Mucosa of descending colon (tissue), 3 donors: Measurements from ENCODE around the gene SLC44A4. TPM values are rescaled to one million over a fixed set of nuclear protein-coding genes. Genes with fewer than 3 reads are reported as not detected.

ENCODE experiments used
- ATAC-seq: fragments of 200-7000 bp; cut with Tn5 transposase; one replicate; pipeline ENCODE4 v1.9.1; 2020; ENCODE audit warnings: mild to moderate bottlenecking, moderate library complexity
- DNase-seq, 3 donors: peaks; one replicate each; pipeline ENCODE4 v3.0.0-alpha.2; 2020
- H3K36me3 ChIP-seq: fragments of 200-600 bp; one replicate; pipeline ENCODE4 v1.8.0; 2021; ENCODE audit warnings: low read depth, mild to moderate bottlenecking
- H3K4me1 ChIP-seq: fragments of 200-600 bp; one replicate; pipeline ENCODE4 v1.8.0; 2021; ENCODE audit warnings: low read depth, mild to moderate bottlenecking
- H3K4me3 ChIP-seq: fragments of 200-600 bp; one replicate; pipeline ENCODE4 v1.8.0; 2021; ENCODE audit warnings: mild to moderate bottlenecking
- H3K9me3 ChIP-seq: fragments of 200-600 bp; one replicate; pipeline ENCODE4 v1.8.0; 2021; ENCODE audit warnings: mild to moderate bottlenecking
- intact Hi-C, 2 donors: fragments of 100-400 bp; cut with DNase I in 1 of 2; cut with micrococcal nuclease in 1 of 2; formaldehyde crosslinking; loops; one replicate each; pipeline versions ENCODE4 v1.11.0 to v1.11.1; 2022; cut with DNase I, micrococcal nuclease
- total RNA-seq, 3 donors: library from RNA; stranded (reverse); fragmentation: NEBNext Ultra II Directional in 2 of 3; extraction: Animal tissue kit (Norgen Biotek cat#: 25700) in 2 of 3; gene quantifications; one replicate each; pipeline versions ENCODE4 v1.2.1 to v1.2.4, GENCODE V29; 2021 to 2023
- TF ChIP-seq, protein P1 (sequence below): fragments of 200-600 bp; IDR thresholded peaks from one replicate; pipeline ENCODE4 v1.8.0; 2022; ENCODE audit warnings: antibody characterized with exemption, mild to moderate bottlenecking
- donor health status: DM: no; HTN: no; CAD: no; lungs with moderate emphysema.
- donor health status: DM: no; HTN: no; CAD: no.
- donor health status: DM: no; HTN: yes; CAD: no.

Gene SLC44A4
- total RNA-seq, 3 donors from 2014 or later = 332 to 795 (median 740) TPM

DNA sequence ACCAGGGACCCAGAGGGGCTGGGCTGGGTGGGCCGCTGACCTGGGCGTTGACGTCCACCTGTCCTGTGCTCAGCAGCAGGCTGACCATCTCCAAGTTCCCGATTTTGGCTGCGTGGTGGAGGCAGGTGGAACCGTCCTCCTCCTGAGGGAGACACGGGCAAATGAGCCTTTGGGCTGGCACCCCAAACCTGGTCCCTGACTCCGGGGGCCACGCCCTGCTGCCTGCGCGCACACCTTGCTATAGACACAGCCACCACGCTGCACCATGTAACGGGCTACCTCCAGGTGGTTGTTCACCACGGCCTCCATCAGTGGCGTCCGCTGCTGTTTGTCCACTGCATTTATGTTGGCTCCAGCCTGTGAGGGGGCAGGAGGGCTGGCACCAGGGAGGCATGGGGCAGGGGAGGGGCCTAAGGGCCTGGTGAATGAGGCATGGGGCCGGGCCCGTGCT is 7.8 kb upstream of the SLC44A4 start:
- TF ChIP-seq, protein P1, sequence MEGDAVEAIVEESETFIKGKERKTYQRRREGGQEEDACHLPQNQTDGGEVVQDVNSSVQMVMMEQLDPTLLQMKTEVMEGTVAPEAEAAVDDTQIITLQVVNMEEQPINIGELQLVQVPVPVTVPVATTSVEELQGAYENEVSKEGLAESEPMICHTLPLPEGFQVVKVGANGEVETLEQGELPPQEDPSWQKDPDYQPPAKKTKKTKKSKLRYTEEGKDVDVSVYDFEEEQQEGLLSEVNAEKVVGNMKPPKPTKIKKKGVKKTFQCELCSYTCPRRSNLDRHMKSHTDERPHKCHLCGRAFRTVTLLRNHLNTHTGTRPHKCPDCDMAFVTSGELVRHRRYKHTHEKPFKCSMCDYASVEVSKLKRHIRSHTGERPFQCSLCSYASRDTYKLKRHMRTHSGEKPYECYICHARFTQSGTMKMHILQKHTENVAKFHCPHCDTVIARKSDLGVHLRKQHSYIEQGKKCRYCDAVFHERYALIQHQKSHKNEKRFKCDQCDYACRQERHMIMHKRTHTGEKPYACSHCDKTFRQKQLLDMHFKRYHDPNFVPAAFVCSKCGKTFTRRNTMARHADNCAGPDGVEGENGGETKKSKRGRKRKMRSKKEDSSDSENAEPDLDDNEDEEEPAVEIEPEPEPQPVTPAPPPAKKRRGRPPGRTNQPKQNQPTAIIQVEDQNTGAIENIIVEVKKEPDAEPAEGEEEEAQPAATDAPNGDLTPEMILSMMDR = no peak
- intact Hi-C loops = no loop called here
- Histone ChIP-seq H3K9me3 (no peaks in the 10 kb centered on the region), H3K4me1 (no peaks in the 10 kb centered on the region), H3K36me3 (no peaks in the 10 kb centered on the region), H3K4me3 (no peak overlapping the region)
- no peak for DNase-seq
- no peak for ATAC-seq

DNA sequence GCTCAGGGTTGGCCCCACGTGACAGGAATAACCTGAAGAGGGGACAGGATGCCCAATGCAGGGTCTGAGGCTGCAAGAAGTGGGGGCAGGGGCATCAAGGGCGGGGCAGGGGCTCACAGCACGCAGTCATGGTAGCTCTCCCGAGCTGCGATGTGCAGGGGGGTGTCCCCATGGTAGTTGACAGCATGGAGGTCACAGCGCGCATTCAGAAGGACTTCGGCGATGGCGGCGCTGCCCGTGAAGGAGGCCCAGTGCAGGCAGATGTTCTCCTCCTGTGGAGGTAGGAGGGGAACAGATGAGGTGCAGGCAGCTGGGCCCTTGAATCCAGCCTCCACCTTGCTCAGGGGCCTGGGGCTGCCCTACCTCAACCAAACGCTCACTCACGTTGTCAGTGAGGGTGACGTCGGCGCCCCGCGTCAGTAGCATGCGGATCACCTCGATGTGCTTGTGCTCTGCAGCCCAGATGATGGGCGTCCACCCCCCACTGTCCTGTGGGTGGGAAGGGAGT is 5.8 kb upstream of the SLC44A4 start:
- Histone ChIP-seq H3K4me1 (peaks cover 3% of the 10 kb centered on the region), H3K9me3 (no peaks in the 10 kb centered on the region), H3K36me3 (peaks cover 8% of the 10 kb centered on the region), H3K4me3 (no peak overlapping the region)
- TF ChIP-seq, protein P1 = no peak
- no peak for ATAC-seq
- intact Hi-C loops = no loop called here
- DNase-seq = no peak

DNA sequence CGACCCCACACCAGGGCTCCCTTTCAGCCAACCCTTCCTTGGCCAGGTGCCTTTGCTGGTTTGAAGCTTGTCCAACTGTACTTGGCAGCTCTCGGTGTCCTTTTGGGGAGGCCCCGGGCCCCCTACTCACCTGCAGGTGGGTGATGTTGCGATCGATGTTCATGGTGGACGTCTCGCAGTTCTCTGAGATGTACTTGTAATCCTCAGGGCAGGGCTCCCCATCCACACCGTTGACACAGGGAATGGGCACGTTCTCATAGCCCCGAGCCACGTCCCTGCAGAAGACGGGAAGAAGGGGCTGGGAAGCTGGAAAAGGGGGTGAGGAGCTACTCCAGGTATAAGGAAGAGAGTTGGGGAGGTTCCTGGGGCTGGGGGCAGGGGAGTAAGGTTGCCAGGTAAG is 4.9 kb upstream of the SLC44A4 start:
- DNase-seq (no peak), ATAC-seq (no peak)
- Histone ChIP-seq H3K9me3 (no peaks in the 10 kb centered on the region), H3K4me1 (peaks cover 8% of the 10 kb centered on the region), H3K36me3 (peaks cover 8% of the 10 kb centered on the region), H3K4me3 (no peak overlapping the region)
- TF ChIP-seq, protein P1 = no peak
- intact Hi-C loops = no loop called here

DNA sequence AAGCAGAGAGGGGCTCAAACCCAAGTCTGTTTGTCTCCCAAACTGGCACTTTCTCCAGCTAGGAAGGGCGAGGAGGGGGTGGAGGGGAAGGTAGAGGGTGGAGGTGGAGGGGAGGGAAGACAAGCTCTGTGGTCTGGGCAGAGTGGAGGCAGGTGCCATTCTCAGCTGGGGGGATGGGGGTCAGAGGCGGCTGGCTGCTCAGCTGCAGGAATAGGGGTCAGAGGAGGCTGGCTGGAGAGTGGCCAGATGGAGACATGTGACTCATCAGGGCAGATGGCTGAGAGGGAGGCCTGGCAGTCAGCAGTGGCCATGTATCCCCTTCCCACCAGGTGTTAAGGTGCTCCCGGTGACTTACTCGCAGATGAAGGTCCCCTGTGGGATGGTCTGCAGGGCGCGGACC is 3.5 kb upstream of the SLC44A4 start:
- DNase-seq (no peak), ATAC-seq (no peak)
- peaks cover 8% of the 10 kb centered on the region for H3K4me1 ChIP-seq
- TF ChIP-seq, protein P1 = no peak
- no peaks in the 10 kb centered on the region for H3K9me3 ChIP-seq
- H3K4me3 ChIP-seq = no peak overlapping the region
- intact Hi-C loops = no loop called here
- H3K36me3 ChIP-seq = peaks cover 8% of the 10 kb centered on the region

DNA sequence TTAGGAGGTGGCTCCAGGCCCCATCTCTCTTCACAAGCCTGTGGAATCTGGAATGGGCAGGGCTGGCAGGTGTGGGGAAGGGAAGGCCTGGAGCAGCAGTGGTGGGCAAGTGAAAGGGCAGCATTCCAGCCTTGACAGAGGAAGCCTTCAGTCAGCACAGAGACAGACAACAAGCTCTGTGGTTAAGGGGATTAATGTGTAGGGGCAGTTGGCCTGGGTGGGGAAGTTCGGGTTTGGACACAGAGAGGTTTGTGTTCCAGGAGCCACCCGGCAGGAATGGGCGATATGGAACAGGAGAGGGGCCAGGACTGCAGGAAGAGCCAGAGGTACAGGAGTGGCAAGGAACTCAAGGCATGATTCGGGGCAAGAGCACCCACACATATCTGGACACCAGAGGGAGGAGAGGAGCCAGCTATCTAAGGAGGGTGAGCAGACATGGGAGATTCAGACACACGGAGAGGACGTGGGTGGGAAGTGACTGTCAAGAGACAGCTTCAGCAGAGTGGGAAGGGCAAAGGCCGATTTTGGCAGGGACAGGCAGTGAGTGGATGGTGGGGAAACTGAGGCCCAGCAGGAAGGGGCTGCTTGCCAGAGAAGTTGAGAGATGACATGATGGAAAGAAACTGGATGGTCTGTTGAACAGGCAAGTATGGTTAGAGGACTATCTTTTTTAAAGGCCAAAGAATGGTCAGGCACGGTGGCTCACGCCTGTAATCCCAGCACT is 2.5 kb upstream of the SLC44A4 start:
- peaks cover 8% of the 10 kb centered on the region for H3K36me3 ChIP-seq
- intact Hi-C loops = no loop called here
- no peak overlapping the region for H3K4me3 ChIP-seq
- DNase-seq (no peak), ATAC-seq (no peak)
- TF ChIP-seq, protein P1 = no peak
- H3K9me3 ChIP-seq = no peaks in the 10 kb centered on the region
- H3K4me1 ChIP-seq = peaks cover 14% of the 10 kb centered on the region
